HG02938 (cell line): ENCODE data around the gene SFXN3.
A peak's percentile ranks its signal among the peaks of the same experiment; 100 is the strongest.

ENCODE experiments used
- ATAC-seq: cut with Tn5 transposase; IDR thresholded peaks from one replicate; pipeline ENCODE4 v1.9.1; 2021; ENCODE audit warnings: mild to moderate bottlenecking, moderate library complexity; ENCODE audit not compliant: unreplicated experiment

The SFXN3 gene

DNA sequence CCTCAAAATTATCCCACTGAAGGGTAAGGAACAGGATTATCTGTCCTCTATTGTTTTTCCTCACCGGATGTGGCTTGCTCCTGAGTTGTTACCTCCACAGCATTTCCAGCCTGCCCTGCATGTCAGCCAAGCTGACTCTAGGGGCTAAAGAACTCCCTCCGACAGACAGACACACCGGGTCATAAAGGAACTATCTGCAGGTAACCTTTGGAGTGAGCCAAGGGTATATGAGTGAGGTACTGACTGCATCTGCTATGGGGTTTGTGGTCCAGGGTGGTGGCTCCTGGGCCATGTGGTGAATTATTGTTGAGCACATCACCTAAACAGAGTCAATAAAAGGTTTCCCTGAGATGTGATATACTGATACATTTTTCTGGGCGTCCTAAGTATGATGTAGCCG is 23.8 kb downstream of the SFXN3 start:
- no peak for ATAC-seq

DNA sequence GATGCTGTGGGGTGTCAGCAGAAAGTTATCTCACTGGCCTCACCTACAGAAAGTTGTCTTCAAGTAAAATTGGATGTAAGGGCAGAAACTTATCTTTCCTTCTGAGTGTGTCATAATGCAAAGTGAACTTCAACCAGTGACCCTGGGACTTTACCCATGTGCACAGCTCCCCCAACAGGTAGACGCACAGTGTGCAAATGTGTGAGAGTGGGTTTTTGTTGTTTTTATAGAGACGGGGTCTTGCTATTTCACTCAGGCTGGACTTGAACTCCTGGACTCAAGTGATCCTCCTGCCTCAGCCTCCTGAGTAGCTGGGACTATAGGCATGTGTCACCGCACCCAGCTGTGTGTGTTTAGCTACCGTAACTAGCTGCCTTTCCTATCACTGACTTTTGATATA is 24.4 kb downstream of the SFXN3 start:
- ATAC-seq, result no peak

DNA sequence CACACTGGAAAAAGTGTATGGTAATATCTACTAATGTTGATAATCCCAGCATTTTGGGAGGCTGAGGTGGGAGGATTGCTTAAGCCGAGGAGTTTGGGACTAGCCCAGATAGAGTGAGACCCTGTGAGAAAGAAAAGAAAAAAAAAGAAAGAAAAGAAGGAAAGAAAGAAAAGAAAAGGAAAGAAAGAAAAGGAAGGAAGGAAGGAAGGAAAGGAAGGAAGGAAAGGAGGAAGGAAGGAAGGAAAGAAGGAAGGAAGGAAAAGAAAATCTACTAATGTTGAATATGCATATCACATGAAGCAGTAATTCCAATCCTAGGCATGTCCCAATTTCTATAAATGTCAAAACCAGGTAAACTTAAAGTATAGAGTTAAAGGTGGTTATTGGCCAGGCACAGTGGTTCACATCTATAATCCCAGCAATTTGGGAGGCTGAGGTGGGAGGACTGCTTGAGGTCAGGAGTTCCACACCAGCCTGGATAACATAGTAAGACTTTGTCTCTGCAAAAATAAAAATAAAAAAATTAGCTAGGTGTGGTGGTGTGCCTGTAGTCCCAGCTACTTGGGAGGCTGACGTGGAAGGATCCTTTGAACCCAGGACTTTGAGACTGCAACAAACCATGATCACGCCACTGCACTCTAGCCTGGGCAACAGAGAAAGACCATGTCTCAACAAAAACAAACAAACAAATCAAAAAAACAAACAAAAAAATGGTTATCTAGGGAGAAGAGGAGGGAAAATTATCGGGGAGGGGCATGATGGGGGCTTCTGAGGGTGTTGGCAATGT is 25.5 kb downstream of the SFXN3 start:
- ATAC-seq, result no peak

DNA sequence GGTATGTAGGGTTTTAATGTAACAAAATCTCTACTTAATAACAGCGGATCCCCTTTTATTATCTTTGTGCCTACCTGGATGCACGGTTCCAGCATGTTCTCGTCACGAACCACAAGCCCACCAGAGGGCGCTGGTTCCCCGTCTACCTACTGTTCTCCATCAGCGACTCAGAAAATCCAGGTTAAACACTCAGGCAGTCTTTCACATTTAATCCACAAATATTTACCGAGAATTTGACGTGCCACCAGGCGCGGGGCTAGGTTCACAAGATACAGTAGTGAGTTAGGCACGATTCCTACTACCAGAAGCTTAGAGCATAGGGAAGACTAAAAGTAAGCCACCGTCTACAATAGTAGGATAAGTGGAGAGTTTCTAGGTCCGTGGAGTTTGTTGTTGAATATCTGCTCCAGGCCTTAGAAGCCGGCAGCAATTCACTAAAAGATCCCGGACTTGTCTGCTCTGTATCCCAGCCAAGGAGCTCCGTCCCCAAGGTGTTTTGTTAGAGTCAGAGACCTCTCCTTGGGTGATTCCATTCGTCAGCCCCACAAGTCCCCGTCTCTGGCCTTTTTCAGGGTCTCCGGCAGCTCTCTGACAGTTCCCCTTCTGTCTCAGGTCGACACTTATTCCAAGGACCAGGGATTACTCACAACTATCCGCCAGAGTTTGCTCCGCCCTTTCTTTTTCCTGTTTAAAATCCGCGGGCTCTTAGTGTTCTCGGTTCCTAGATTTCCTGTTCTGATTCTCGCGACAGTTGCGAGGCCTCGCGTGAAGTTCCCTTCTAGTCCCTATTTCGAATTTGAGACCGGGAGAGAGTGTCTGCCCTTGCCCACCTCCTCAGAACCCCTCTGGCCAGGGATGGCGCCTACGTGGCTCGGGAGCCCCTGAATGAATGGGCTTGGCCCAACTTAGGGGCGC is 29.3 kb downstream of the SFXN3 start:
- ATAC-seq, result peak; percentile 38

DNA sequence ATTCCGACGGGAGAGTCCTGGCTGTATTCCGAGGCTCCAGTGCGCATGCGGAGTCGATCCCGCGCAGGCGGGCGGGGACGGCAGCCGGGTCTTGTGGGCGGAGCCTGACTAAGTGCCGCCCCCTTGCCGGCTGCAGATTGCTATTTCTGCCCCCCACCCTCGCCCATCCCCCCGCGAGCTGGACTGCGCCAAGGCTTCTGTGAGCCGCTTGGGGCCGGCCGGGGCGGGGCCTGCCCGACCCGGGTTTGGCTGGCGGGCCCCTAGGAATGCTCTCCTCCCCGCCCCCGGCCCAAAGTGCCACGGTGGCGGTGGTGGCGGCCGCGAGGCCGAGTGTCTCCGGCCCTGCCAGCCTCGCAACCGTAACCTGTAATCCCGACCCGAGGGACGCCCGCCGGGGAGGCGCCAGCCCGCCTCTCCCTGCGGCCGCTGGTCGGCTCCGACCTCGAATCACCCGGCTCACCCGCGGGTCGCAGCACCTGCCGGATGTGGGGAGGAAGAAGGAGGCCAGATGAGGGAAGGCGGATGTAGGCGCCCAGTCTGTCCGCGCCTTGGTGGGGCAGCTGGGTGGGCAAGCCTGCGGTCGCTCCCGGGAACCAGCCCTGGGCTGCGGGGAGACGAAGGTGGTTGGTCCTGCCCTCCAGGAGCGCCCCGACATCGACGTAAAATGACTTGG is 30.1 kb downstream of the SFXN3 start:
- peak; percentile 54 for ATAC-seq

DNA sequence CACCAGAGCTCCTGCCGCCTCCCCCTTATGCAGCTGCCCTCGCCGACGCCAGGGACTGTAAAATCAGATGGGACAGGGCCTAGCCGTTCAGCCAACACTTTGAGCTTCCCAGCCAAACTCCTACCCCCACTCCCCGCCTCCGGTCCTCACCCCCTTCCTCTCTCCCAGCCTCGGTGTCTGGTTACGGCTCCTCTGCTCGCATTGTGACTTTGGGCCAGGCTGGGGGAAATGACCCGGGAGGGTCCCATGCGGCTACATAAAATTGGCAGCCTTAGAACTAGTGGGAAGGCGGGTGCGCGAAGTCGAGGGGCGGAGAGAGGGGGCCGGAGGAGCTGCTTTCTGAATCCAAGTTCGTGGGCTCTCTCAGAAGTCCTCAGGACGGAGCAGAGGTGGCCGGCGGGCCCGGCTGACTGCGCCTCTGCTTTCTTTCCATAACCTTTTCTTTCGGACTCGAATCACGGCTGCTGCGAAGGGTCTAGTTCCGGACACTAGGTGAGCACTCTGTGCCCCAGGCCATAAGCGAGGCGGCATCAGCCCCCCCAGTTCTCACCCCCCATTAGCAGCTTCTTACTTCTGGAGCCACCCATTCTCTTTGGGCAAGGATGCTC is 30.7 kb downstream of the SFXN3 start, which contains the start of gene KAZALD1:
Gene KAZALD1, plus strand, starts transcription at position 366 of the 608 bp plus-strand sequence. CDS start 604 bp downstream, outside the sequence.
- no peak for ATAC-seq

DNA sequence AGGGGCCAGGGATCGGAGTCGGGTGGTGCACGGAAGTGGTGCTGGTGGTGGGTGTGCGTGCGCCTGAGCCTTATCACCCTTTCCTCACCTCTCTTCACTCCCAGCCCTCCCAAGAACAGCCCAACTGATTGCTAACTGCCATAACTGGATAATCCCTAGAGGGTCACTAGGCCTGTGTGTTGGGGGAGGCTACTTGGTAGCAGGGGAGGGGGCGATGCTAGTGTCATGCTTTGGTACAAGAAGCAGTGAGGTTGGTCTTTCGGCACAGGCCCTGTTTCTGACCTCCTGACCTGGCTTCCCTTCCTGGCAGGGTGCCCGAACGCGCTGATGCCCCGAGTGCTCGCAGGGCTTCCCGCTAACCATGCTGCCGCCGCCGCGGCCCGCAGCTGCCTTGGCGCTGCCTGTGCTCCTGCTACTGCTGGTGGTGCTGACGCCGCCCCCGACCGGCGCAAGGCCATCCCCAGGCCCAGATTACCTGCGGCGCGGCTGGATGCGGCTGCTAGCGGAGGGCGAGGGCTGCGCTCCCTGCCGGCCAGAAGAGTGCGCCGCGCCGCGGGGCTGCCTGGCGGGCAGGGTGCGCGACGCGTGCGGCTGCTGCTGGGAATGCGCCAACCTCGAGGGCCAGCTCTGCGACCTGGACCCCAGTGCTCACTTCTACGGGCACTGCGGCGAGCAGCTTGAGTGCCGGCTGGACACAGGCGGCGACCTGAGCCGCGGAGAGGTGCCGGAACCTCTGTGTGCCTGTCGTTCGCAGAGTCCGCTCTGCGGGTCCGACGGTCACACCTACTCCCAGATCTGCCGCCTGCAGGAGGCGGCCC is 31.4 kb downstream of the SFXN3 start:
- ATAC-seq, result no peak

DNA sequence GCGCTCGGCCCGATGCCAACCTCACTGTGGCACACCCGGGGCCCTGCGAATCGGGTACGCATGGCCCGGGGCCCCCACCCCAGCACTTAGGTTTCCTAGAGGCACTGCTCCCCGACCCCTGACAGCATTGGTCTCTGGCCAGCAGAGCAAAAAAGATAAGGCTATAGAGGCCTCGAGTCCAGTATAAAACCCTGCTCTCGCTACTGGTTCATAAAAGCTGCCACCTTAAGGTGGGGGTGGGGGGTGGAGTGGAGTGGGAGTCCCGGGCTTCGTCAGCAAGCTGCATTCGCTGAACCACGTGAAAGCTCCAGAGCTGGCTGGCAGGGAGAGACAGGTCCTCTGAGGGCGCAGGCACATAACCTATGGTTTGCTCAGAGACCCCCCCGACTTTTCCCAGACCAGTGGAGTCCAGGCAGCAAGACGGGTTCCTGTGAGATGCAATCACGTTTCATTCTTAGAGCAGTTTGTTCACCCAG is 32.1 kb downstream of the SFXN3 start:
- no peak for ATAC-seq

DNA sequence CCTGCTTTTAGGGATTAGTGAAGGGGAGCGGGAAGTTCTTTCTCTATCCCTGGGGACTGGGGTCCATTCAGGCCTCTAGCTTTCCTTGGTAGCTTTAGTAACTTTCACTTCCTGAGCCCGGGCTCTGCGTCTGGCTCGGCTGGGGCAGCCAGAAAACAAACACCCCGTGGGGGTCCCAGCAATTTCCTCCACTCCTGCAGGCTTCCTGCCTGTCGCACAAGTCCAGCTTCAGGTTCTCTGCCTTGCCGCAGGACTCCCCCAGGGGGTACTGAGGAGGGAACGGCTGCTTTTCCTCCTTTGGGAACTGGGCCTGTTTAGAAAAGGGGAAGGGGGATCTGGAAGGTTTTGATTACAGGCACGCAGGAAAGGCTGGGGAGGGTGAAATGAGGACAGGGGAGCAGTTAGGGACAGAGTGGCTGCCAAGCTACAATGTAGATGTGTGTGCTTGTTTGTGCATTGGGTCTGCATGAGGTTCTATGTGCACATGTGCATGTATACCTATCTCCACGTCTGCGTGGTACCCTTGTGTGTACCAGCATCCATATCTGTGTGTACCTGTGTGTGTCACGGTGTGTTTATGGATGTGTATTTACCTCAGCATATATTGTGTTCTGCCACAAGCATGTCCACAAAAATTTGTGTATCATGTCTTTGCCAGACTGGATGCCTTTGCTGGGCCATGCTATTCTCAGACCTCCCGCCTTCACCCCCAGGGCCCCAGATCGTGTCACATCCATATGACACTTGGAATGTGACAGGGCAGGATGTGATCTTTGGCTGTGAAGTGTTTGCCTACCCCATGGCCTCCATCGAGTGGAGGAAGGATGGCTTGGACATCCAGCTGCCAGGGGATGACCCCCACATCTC is 32.7 kb downstream of the SFXN3 start:
- ATAC-seq, result no peak

DNA sequence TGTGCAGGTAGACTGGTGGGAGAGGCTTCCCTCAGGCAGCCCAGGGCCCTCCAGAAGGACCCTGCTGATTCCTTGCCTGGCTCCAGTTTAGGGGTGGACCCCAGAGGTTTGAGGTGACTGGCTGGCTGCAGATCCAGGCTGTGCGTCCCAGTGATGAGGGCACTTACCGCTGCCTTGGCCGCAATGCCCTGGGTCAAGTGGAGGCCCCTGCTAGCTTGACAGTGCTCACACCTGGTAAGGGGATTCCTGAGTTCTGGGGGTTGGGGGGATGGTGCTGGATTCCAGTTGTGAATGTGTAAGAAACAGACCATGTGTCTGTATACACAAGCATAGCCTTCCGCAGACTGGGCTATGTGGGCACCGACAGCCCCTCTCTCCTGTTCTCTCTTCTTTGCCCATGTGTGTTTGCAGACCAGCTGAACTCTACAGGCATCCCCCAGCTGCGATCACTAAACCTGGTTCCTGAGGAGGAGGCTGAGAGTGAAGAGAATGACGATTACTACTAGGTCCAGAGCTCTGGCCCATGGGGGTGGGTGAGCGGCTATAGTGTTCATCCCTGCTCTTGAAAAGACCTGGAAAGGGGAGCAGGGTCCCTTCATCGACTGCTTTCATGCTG is 33.5 kb downstream of the SFXN3 start:
- no peak for ATAC-seq

DNA sequence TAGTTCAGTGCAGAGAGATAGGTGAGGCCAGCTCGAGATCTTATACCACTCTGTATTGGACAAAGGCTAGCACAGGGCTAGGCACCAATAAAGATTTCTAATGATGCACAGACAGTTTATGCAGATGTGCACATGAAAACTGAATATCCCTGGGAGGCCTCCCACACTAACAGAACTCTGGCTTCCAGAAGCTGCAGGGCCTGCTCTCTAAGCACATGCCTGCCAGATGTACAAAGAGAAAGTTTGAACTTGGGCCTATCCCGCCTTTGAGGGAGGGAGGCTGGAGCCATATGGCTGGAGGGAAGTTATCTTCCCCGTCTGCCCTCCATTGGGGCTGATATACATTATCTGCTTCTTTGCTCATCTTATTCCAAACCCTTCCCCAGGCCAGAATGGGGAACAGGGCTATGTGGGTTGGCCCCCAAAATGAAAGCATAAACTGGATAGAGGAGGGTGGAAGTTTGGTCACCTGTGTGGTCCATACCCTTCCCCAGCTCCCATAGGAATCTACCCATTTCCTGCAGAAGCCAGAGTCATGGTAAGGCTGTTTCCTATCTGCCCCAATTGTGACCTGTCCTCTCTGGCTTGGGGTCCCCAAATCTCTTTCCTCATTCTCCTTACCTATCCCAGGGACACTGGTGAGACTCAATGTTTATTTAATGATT is 34.6 kb downstream of the SFXN3 start:
- no peak for ATAC-seq

DNA sequence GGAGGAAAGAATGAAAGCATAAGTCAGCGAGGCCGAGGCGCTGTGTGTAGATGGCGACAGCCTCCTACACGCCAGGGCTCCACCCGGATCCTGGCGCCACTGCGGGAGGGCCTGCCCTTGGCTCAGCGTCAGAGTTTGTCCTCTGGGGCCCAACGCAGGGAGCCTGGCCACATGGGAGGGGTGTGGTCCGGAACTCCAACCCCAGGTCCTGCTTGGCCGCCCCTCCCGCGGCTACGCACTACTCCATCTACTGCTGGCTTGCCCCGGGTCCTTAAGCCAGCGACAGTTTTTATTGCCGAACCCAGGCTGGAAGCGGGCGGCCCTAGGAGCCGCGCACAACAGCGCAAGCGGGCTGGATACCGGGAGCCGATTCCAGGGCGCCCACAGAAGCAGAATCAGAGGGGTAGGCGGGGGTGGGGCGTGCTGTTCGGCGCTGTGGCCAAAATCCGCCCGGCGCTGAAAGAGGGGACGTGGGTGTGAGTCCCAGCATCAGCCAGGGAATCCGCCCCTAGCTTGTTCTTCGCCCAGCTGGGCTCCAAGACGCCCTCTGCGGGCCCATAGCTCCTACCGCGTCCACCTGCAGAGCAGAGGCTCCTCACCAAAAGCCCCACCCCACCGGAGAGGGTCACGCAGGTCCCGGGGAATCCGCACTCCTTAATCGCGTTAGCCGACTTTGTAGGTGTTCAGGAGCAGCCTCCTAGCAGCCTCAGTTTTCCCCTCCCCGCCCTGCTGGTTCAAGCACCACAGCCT is 35.3 kb downstream of the SFXN3 start:
- ATAC-seq, result no peak

DNA sequence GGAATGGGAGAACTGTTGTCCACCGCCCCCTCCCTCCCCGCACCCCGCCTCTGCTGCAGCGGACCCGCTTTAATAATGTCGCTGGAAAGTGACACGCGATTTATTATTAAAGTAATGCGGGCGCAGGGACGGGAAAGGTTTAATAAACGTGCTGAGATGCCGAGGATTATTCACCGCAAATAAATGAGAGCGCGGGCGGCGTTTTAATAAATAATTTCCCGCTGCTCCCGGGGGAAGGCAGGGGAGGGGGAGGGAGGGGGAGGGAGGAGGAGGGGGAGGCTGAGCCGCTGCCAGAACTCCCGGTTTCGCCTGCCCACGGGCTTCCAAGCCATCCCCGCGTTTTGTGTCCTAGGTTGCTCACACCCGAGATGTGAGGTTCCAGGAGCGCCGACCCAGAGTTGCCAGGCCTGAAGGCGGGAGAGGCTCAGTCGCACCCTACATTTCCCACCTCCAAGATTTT is 35.9 kb downstream of the SFXN3 start:
- no peak for ATAC-seq

DNA sequence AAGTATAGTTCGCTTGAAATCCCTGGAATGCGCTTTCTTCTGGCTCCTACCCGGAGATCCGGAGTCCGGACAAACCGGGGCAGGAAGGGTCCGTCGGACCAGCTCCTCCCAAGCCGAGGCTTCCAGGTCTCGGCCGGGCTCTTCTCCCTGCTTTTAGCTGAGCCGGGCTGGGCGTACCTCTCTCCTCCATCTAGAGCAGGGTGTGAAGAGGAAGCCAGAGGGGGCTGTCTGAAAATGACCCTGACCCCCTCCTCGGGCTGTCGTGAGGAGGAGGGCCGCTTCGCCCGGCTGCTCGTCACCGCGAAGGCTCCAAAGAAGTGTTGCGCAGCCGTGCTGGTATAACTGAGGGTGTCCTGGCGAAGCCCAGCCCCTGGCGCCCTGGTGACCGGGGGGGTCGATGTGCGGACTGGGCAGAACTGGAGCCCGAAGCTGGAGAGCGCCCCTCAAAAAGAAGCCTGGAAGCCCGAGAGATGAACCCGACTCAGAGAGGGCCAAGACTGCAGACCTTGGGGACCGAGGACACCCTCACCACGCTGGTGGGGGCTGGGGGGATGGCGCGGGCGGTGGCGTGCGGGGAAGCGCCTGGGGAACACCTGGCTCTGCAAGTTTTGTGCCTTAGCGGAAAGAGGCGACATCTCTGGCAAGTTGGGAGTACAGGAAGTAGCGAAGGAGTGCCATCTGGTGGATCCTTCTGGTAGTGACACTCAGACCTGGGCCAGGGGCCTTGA is 36.5 kb downstream of the SFXN3 start:
- no peak for ATAC-seq

DNA sequence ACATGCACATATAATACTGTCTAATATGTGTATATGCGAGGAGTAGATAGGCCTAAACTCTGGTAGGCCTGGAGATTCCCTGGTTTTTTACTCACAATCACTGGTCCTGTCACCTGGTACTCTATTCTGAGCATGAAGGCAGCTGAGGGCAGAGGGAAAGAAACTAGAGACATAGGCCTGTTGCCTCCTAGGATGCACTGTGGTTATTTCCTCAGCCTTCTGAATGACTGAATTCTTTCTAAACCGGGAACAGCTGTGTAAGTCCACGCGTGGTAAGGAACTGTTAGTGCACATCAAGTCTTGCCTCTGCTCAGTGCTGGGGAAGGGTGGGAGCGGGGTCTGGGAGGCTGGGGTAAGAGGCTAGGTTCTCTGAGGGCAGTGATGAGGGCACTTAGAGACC is 38.4 kb downstream of the SFXN3 start:
- no peak for ATAC-seq

DNA sequence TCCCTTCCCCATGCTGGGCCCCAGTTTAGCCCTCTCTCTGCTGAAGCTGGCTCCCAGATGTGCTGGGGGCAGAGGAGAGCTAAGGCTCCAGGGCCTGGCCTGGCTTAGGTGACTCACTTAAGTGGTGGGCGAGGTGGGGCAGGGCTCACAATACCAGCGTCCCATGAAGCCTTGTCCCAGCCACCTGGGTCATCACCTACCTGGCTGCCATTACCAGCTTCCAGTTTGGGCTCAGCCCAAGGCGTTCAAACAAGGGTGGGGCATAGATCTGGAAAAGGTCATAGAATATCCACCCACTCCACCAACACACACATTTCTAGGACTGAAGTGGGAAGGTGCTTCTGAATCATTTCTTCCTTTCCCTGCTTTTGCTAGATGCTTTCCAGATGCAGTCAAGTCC is 39.1 kb downstream of the SFXN3 start:
- no peak for ATAC-seq
